Osteocyte (in vitro differentiated cells): Measurements from ENCODE around the gene NDUFA3. TPM values are rescaled to one million over a fixed set of nuclear protein-coding genes. Genes with fewer than 3 reads are reported as not detected.

Experiments used
- DNase-seq: peaks from one replicate; pipeline ENCODE4 v3.0.0; 2021; ENCODE audit warnings: mixed read lengths; ENCODE audit not compliant: unreplicated experiment; ENCODE audit errors: extremely low spot score
- H3K27ac Mint-ChIP-seq: one replicate; pipeline ENCODE4 v1.8.0; 2021; ENCODE audit warnings: mild to moderate bottlenecking, mixed read lengths; ENCODE audit not compliant: unreplicated experiment
- H3K27me3 Mint-ChIP-seq: one replicate; pipeline ENCODE4 v1.8.0; 2021; ENCODE audit warnings: mixed read lengths; ENCODE audit not compliant: unreplicated experiment
- H3K36me3 Mint-ChIP-seq: one replicate; pipeline ENCODE4 v1.8.0; 2021; ENCODE audit warnings: mixed read lengths; ENCODE audit not compliant: unreplicated experiment
- H3K4me1 Mint-ChIP-seq: one replicate; pipeline ENCODE4 v1.8.0; 2021; ENCODE audit warnings: mixed read lengths; ENCODE audit not compliant: unreplicated experiment
- H3K4me3 Mint-ChIP-seq: one replicate; pipeline ENCODE4 v1.8.0; 2021; ENCODE audit warnings: mild to moderate bottlenecking, moderate library complexity, mixed read lengths; ENCODE audit not compliant: unreplicated experiment
- H3K9me3 Mint-ChIP-seq: one replicate; pipeline ENCODE4 v1.8.0; 2021; ENCODE audit warnings: mixed read lengths; ENCODE audit not compliant: unreplicated experiment
- total RNA-seq: library from RNA; stranded (reverse); gene quantifications from 2 replicates; pipeline ENCODE4 v1.2.1, GENCODE V29; 2021
- TF ChIP-seq, protein P1 (sequence below): fragments of 200-600 bp; sonication (generic); IDR thresholded peaks from 2 replicates; pipeline ENCODE4 v1.5.0; 2021; ENCODE audit warnings: antibody characterized with exemption, mild to moderate bottlenecking, moderate library complexity

NDUFA3 gene
- total RNA-seq, 1 donor from 2014 or later: 132 TPM

DNA sequence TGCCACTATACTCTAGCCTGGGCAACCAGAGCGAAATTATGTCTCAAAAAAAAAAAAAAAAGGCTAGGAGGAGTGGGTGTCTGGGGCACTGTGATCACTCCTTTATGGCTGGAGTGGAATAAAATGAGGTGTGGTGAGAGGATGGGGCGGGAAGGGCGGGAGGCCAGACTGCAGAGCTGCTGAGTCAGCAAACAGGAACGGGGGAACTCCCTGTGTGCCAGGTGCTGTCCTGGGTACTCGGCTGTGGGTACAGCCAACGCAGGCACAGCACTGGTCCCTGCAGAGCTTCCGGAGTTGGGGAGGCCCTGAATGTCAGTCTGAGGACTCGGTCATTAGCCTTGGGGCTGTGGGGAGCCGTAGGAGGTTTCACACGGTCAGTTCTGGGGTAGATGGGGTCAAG is 18.6 kb downstream of the NDUFA3 start:
- no peak overlapping the region for H3K4me3 Mint-ChIP-seq
- H3K4me1 Mint-ChIP-seq: peaks cover 9% of the 10 kb centered on the region
- no peaks in the 10 kb centered on the region for H3K9me3 Mint-ChIP-seq
- peaks cover 27% of the 10 kb centered on the region for H3K36me3 Mint-ChIP-seq
- DNase-seq: no peak
- H3K27me3 Mint-ChIP-seq: no peaks in the 10 kb centered on the region
- H3K27ac Mint-ChIP-seq: no peak overlapping the region
- TF ChIP-seq, protein P1, sequence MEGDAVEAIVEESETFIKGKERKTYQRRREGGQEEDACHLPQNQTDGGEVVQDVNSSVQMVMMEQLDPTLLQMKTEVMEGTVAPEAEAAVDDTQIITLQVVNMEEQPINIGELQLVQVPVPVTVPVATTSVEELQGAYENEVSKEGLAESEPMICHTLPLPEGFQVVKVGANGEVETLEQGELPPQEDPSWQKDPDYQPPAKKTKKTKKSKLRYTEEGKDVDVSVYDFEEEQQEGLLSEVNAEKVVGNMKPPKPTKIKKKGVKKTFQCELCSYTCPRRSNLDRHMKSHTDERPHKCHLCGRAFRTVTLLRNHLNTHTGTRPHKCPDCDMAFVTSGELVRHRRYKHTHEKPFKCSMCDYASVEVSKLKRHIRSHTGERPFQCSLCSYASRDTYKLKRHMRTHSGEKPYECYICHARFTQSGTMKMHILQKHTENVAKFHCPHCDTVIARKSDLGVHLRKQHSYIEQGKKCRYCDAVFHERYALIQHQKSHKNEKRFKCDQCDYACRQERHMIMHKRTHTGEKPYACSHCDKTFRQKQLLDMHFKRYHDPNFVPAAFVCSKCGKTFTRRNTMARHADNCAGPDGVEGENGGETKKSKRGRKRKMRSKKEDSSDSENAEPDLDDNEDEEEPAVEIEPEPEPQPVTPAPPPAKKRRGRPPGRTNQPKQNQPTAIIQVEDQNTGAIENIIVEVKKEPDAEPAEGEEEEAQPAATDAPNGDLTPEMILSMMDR: no peak

DNA sequence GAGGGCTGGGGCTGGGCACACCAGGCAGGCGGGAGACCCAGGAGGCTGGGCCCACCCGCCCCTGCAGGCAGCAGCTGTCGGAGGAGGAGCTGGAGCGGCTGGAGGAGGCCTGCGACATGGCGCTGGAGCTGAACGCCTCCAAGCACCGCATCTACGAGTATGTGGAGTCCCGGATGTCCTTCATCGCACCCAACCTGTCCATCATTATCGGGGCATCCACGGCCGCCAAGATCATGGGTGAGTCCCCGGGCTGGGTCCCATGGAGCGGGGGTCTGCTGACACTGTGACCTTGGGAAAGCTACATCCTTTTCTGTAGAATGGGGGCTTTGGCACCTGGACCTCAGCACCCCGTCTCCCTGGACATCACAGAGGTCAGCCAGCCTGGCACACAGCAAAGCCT is 21.0 kb downstream of the NDUFA3 start:
- Mint-ChIP-seq H3K9me3 (no peaks in the 10 kb centered on the region), H3K27me3 (no peaks in the 10 kb centered on the region), H3K4me3 (no peak overlapping the region), H3K27ac (no peak overlapping the region), H3K36me3 (peaks cover 31% of the 10 kb centered on the region), H3K4me1 (no peaks in the 10 kb centered on the region)
- DNase-seq: no peak
- TF ChIP-seq, protein P1: no peak

DNA sequence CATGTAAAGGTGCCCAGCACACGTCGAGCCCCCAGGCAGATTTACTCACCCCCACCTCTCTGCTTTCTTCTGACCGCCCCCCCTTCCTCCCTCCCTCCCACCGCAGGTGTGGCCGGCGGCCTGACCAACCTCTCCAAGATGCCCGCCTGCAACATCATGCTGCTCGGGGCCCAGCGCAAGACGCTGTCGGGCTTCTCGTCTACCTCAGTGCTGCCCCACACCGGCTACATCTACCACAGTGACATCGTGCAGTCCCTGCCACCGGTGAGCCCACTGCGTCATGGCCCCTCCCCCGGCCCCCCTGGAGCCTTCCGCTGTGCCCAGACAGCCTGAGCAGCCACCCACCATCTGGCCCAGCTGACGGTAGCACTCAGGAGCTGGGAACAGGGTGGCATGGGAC is 21.7 kb downstream of the NDUFA3 start:
- no peaks in the 10 kb centered on the region for H3K27me3 Mint-ChIP-seq
- no peak for DNase-seq
- TF ChIP-seq, protein P1: no peak
- peaks cover 31% of the 10 kb centered on the region for H3K36me3 Mint-ChIP-seq
- H3K9me3 Mint-ChIP-seq: no peaks in the 10 kb centered on the region
- no peak overlapping the region for H3K27ac Mint-ChIP-seq
- no peak overlapping the region for H3K4me3 Mint-ChIP-seq
- no peaks in the 10 kb centered on the region for H3K4me1 Mint-ChIP-seq

DNA sequence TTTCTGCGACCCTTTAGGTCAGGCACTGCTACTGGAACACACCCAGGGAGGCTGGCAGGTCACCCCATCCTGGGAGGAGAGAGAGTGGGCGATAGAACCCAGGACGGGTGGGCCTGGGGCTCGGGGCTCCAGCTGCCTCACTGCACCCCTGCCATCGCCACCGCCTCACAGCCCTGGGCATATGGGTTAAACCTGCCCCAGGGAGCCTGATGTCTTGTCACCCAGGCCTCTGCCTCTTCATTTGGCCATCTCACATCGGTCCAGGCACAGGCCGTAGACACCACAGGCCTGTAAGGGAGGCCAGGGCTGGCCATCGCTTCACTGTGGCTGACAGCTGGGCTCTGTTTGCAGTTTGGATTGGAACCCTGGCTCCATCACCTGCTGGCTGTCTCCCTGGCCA is 23.1 kb downstream of the NDUFA3 start:
- Mint-ChIP-seq H3K36me3 (peaks cover 24% of the 10 kb centered on the region), H3K9me3 (no peaks in the 10 kb centered on the region), H3K4me3 (no peak overlapping the region), H3K4me1 (no peaks in the 10 kb centered on the region), H3K27ac (no peak overlapping the region), H3K27me3 (no peaks in the 10 kb centered on the region)
- TF ChIP-seq, protein P1: no peak
- DNase-seq: no peak

DNA sequence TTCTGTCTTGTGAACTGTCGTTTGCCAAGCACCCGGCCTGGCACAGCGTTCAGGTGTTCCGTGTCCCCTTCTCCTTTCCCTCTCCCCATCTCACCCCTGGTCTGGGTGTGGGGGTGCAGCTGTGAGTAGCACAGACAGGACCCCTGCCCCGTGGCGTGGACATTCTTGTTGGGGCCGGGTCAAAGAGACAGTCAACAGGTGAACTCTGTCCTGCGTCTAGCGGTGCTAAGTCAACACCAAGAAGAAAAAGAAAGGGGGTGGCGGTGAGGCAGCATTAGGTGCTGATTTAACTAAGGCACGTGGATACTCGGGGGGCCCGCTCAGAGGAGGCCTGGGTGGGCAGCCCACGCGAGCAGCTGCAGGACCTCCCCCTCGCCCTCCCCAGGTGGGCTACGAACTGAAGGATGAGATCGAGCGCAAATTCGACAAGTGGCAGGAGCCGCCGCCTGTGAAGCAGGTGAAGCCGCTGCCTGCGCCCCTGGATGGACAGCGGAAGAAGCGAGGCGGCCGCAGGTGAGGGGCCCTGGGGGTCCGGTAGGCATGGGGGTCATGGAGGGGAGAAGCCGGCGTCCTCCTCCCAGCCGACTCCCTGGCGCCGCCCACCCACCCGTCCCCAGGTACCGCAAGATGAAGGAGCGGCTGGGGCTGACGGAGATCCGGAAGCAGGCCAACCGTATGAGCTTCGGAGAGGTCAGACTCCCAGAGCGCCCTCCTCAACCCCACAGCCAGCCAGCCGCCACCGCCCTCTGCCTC is 25.2 kb downstream of the NDUFA3 start:
- TF ChIP-seq, protein P1: no peak
- Mint-ChIP-seq H3K9me3 (no peaks in the 10 kb centered on the region), H3K4me1 (no peaks in the 10 kb centered on the region), H3K27ac (no peak overlapping the region), H3K4me3 (no peak overlapping the region), H3K27me3 (no peaks in the 10 kb centered on the region), H3K36me3 (peaks cover 16% of the 10 kb centered on the region)
- DNase-seq: no peak
